Mesendoderm (in vitro differentiated cells): ENCODE results near the gene EXOC1L.
A peak's percentile ranks its signal among the peaks of the same experiment; 100 is the strongest.

ENCODE experiments used
- DNase-seq: peaks from one replicate; pipeline ENCODE4 v3.0.0; 2013
- H2AK5ac ChIP-seq: 2 replicates; pipeline ENCODE4 v1.6.1; 2013; ENCODE audit warnings: low read length, inconsistent platforms
- H2BK120ac ChIP-seq: 2 replicates; pipeline ENCODE4 v1.6.1; 2013; ENCODE audit warnings: low read depth, mild to moderate bottlenecking, low read length, moderate library complexity, mixed read lengths
- H2BK15ac ChIP-seq: replicated peaks from 2 replicates; pipeline ENCODE4 v1.6.1; 2013; ENCODE audit warnings: low read depth, mild to moderate bottlenecking, moderate library complexity
- H2BK5ac ChIP-seq: 2 replicates; pipeline ENCODE4 v1.6.1; 2013; ENCODE audit warnings: low read length, inconsistent platforms
- H3K18ac ChIP-seq: 2 replicates; pipeline ENCODE4 v1.6.1; 2013; ENCODE audit warnings: mild to moderate bottlenecking, low read length, mixed read lengths
- H3K23ac ChIP-seq: one replicate; pipeline ENCODE4 v1.6.1; 2013; ENCODE audit warnings: low read length
- H3K27ac ChIP-seq: 2 replicates; pipeline ENCODE4 v1.5.1; 2013; ENCODE audit warnings: low read depth, mild to moderate bottlenecking, inconsistent platforms, low read length, moderate library complexity
- H3K27me3 ChIP-seq: 2 replicates; pipeline ENCODE4 v1.6.1; 2013; ENCODE audit warnings: low read length, control low read depth, mild to moderate bottlenecking, inconsistent platforms; ENCODE audit not compliant: insufficient read depth, poor library complexity
- H3K36me3 ChIP-seq: 2 replicates; pipeline ENCODE4 v1.6.1; 2013; ENCODE audit warnings: low read length, inconsistent platforms; ENCODE audit not compliant: control insufficient read depth, insufficient read depth
- H3K4ac ChIP-seq: one replicate; pipeline ENCODE4 v1.6.1; 2013; ENCODE audit warnings: low read depth, mild to moderate bottlenecking, low read length, moderate library complexity
- H3K4me1 ChIP-seq: 2 replicates; pipeline ENCODE4 v1.6.1; 2013; ENCODE audit warnings: low read depth, low read length, inconsistent platforms; ENCODE audit not compliant: control insufficient read depth
- H3K4me2 ChIP-seq: 2 replicates; pipeline ENCODE4 v1.6.1; 2013; ENCODE audit warnings: low read length
- H3K4me3 ChIP-seq: 2 replicates; pipeline ENCODE4 v1.5.1; 2013; ENCODE audit warnings: mild to moderate bottlenecking, low read length
- H3K56ac ChIP-seq: one replicate; pipeline ENCODE4 v1.6.1; 2013; ENCODE audit warnings: low read length
- H3K79me1 ChIP-seq: 2 replicates; pipeline ENCODE4 v1.6.1; 2013; ENCODE audit warnings: low read length, inconsistent platforms
- H3K79me2 ChIP-seq: 2 replicates; pipeline ENCODE4 v1.6.1; 2013; ENCODE audit warnings: mild to moderate bottlenecking, low read length; ENCODE audit not compliant: control insufficient read depth, insufficient read depth
- H3K9ac ChIP-seq: 2 replicates; pipeline ENCODE4 v1.6.1; 2013; ENCODE audit warnings: low read length, inconsistent platforms
- H4K5ac ChIP-seq: one replicate; pipeline ENCODE4 v1.6.1; 2013; ENCODE audit warnings: low read length
- H4K8ac ChIP-seq: one replicate; pipeline ENCODE4 v1.6.1; 2013; ENCODE audit warnings: low read depth, mild to moderate bottlenecking, control low read depth, low read length, moderate library complexity
- WGBS: extraction: QIAGEN DNeasy Blood & Tissue Kit; methylation state at CpG from one replicate; pipeline ENCODE4 v1.1.7; 2013; ENCODE audit warnings: low lambda C conversion rate, missing lambda C conversion rate; ENCODE audit not compliant: insufficient coverage; ENCODE audit errors: extremely low coverage; 5-methylcytosine and 5-hydroxymethylcytosine counted together

The EXOC1L gene

GRCh38 chr4:55851885-55852284, 32.3 kb downstream of the EXOC1L start:
- Histone ChIP-seq H3K9ac (no peak overlapping the region), H4K5ac (no peak overlapping the region), H3K23ac (no peak overlapping the region), H2BK120ac (no peak overlapping the region), H3K79me1 (peaks cover 4% of the 10 kb centered on the region), H3K27ac (no peak overlapping the region), H3K56ac (no peak overlapping the region), H3K4me1 (peaks cover 5% of the 10 kb centered on the region), H3K4me2 (no peak overlapping the region), H2AK5ac (no peak overlapping the region), H3K18ac (no peak overlapping the region), H3K27me3 (no peaks in the 10 kb centered on the region), H2BK15ac (no peak overlapping the region), H3K4me3 (no peak overlapping the region), H3K4ac (no peak overlapping the region), H3K36me3 (no peaks in the 10 kb centered on the region), H4K8ac (no peak overlapping the region), H3K79me2 (no peaks in the 10 kb centered on the region), H2BK5ac (no peak overlapping the region)
- DNase-seq, result peak; percentile 77
- WGBS, result no CpG with 5 or more reads among the region's 6 CpGs

GRCh38 chr4:55853484-55854046, 34.0 kb downstream of the EXOC1L start, which contains the start of gene EXOC1:
TSS of gene EXOC1 (plus strand) at chr4:55853648. CDS start at chr4:55858324, 4,676 bp downstream.
- H3K27ac ChIP-seq, result no peak within 1 kb of the TSS
- H2BK5ac ChIP-seq, result no peak within 1 kb of the TSS
- no peaks in the 10 kb centered on the region for H3K36me3 ChIP-seq
- peak within 1 kb of the TSS; percentile 85 for H3K4me2 ChIP-seq
- no peak within 1 kb of the TSS for H2BK120ac ChIP-seq
- H3K9ac ChIP-seq, result peak within 1 kb of the TSS; percentile 92
- no CpG with 5 or more reads among the region's 50 CpGs for WGBS
- H3K4me1 ChIP-seq, result peaks cover 5% of the 10 kb centered on the region
- peak within 1 kb of the TSS; percentile 91 for H3K4me3 ChIP-seq
- peak within 1 kb of the TSS; percentile 94 for H3K56ac ChIP-seq
- H3K79me2 ChIP-seq, result no peaks in the 10 kb centered on the region
- no peak within 1 kb of the TSS for H2AK5ac ChIP-seq
- H3K79me1 ChIP-seq, result peaks cover 4% of the 10 kb centered on the region
- H3K18ac ChIP-seq, result peak within 1 kb of the TSS; percentile 35
- no peak within 1 kb of the TSS for H3K4ac ChIP-seq
- DNase-seq, result peak; percentile 98
- no peak within 1 kb of the TSS for H2BK15ac ChIP-seq
- H3K23ac ChIP-seq, result no peak within 1 kb of the TSS
- H4K8ac ChIP-seq, result peak within 1 kb of the TSS; percentile 6
- H3K27me3 ChIP-seq, result no peaks in the 10 kb centered on the region
- no peak within 1 kb of the TSS for H4K5ac ChIP-seq

- WGBS, result no CpG with 5 or more reads among the region's 7 CpGs
- no peak overlapping the region for H4K5ac ChIP-seq
- H4K8ac ChIP-seq, result no peak overlapping the region
Measured at GRCh38 chr4:55854129-55854528, 34.5 kb downstream of the EXOC1L start.

GRCh38 chr4:55857586-55857985, 38.0 kb downstream of the EXOC1L start:
- H3K4me1 ChIP-seq, result peaks cover 3% of the 10 kb centered on the region
- no peak overlapping the region for H3K9ac ChIP-seq
- H3K18ac ChIP-seq, result no peak overlapping the region
- no peak for DNase-seq
- WGBS, result no CpG with 5 or more reads among the region's 1 CpG
- no peaks in the 10 kb centered on the region for H3K36me3 ChIP-seq
- no peak overlapping the region for H3K56ac ChIP-seq
- no peak overlapping the region for H3K4me2 ChIP-seq
- no peak overlapping the region for H2BK120ac ChIP-seq
- H3K4ac ChIP-seq, result no peak overlapping the region
- no peak overlapping the region for H2BK5ac ChIP-seq
- no peaks in the 10 kb centered on the region for H3K79me2 ChIP-seq
- H4K8ac ChIP-seq, result no peak overlapping the region
- no peak overlapping the region for H3K23ac ChIP-seq
- H2AK5ac ChIP-seq, result no peak overlapping the region
- H2BK15ac ChIP-seq, result no peak overlapping the region
- no peak overlapping the region for H3K4me3 ChIP-seq
- no peak overlapping the region for H3K27ac ChIP-seq
- H3K79me1 ChIP-seq, result peaks cover 4% of the 10 kb centered on the region
- no peak overlapping the region for H4K5ac ChIP-seq
- H3K27me3 ChIP-seq, result no peaks in the 10 kb centered on the region

More at GRCh38 chr4:55854129-55854528, 34.5 kb downstream of the EXOC1L start:
- H3K79me2 ChIP-seq, result no peaks in the 10 kb centered on the region
- H3K18ac ChIP-seq, result no peak overlapping the region
- H3K27me3 ChIP-seq, result no peaks in the 10 kb centered on the region
- peak overlapping the region; percentile 92 for H3K9ac ChIP-seq
- no peak for DNase-seq
- no peaks in the 10 kb centered on the region for H3K36me3 ChIP-seq
- peaks cover 4% of the 10 kb centered on the region for H3K79me1 ChIP-seq
- H2BK5ac ChIP-seq, result no peak overlapping the region
- H3K4me1 ChIP-seq, result peaks cover 5% of the 10 kb centered on the region
- H2BK120ac ChIP-seq, result no peak overlapping the region
- H3K4ac ChIP-seq, result no peak overlapping the region
- peak overlapping the region; percentile 94 for H3K56ac ChIP-seq
- H2AK5ac ChIP-seq, result no peak overlapping the region
- H3K27ac ChIP-seq, result no peak overlapping the region
- no peak overlapping the region for H2BK15ac ChIP-seq
- H3K4me3 ChIP-seq, result peak overlapping the region; percentile 91
- peak overlapping the region; percentile 85 for H3K4me2 ChIP-seq
- no peak overlapping the region for H3K23ac ChIP-seq

GRCh38 chr4:55859711-55860110, 40.1 kb downstream of the EXOC1L start:
- no peak overlapping the region for H3K27ac ChIP-seq
- no peak overlapping the region for H4K5ac ChIP-seq
- no peak overlapping the region for H2BK15ac ChIP-seq
- no CpG with 5 or more reads among the region's 2 CpGs for WGBS
- H2AK5ac ChIP-seq, result no peak overlapping the region
- no peak overlapping the region for H4K8ac ChIP-seq
- no peak overlapping the region for H3K4ac ChIP-seq
- H3K79me2 ChIP-seq, result no peaks in the 10 kb centered on the region
- H3K4me1 ChIP-seq, result no peaks in the 10 kb centered on the region
- no peaks in the 10 kb centered on the region for H3K27me3 ChIP-seq
- no peak overlapping the region for H3K56ac ChIP-seq
- no peak overlapping the region for H2BK5ac ChIP-seq
- no peak overlapping the region for H3K18ac ChIP-seq
- H3K4me2 ChIP-seq, result no peak overlapping the region
- H3K4me3 ChIP-seq, result no peak overlapping the region
- no peaks in the 10 kb centered on the region for H3K36me3 ChIP-seq
- no peaks in the 10 kb centered on the region for H3K79me1 ChIP-seq
- no peak for DNase-seq
- H3K23ac ChIP-seq, result no peak overlapping the region
- H2BK120ac ChIP-seq, result no peak overlapping the region
- H3K9ac ChIP-seq, result no peak overlapping the region
